NCI-H446 treated with DMSO at 0.1 percent for 48 hours (cell line): ENCODE results near the gene TMEFF1.
"Not testable (repeated sequence)": the region's sequence is repeated elsewhere in the genome, so short reads cannot be mapped to it uniquely, and the experiment has no call there.

Source experiments
- DNase-seq: peaks from one replicate; lab custom pipeline; 2025; lab: John Stamatoyannopoulos, UW

The TMEFF1 gene, protein sequence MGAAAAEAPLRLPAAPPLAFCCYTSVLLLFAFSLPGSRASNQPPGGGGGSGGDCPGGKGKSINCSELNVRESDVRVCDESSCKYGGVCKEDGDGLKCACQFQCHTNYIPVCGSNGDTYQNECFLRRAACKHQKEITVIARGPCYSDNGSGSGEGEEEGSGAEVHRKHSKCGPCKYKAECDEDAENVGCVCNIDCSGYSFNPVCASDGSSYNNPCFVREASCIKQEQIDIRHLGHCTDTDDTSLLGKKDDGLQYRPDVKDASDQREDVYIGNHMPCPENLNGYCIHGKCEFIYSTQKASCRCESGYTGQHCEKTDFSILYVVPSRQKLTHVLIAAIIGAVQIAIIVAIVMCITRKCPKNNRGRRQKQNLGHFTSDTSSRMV

DNA sequence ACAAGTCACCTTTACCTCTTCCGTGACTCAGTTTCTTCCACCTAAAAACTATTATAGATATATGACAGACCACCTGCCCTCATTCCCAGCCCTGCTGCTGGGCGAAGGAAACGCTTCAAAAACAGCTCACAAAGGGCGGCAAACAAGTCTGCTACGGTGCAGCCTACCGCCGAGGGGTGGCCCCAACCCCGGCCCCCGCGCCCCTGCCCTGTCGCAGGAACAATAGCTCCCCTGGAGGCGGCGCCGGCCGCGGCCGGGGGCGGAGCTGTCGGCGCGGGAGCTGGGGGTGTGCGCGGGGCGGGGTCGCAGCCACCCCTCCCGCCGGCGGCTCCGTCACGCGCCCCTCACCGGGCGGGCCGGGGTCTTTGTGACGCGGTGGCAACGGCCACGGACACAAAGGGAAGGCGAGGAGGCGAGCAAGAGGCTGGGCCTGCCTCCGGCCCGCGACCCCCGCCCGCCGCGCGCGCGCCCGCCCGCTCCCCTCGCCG, at the start of gene TMEFF1:
Gene TMEFF1 (plus strand): TSS at position 362 of the 488 bp plus-strand sequence. CDS start 396 bp downstream, outside the sequence.
- DNase-seq, result no peak

DNA sequence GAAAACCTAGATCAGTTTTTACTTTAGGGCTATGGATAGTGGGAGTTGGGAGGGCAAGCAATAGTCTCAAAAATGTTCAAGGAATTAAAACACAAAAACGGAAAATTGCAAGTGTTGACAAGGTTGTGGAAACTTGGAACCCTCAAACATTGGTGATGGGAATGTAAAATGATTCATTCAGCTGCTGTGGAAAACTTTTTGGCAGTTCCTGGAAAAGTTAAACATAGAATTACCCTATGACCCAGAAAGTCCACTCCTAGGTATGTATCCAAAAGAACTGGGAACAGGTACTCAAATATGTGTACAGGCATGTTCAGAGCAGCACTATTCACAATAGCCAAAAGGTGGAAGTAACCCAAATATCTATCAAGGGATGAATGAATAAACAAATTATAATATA, 47.2 kb upstream of the TMEFF1 start:
- no peak for DNase-seq

DNA sequence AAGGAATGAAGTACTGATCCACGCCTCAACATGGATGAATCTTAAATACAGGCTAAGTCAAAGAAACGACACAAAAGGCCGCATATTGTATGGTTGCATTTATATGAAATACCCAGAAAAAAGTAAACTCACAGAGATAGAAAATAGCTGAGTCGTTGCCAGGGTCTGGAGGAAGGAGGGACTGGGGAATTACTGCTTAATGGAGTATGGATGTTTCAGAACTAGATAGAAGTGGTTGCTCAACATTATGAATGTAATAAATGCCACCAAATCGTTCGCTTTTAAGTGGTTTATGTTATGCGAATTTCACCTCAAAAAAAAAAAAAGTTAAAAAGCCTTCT, 46.8 kb upstream of the TMEFF1 start:
- no peak for DNase-seq

DNA sequence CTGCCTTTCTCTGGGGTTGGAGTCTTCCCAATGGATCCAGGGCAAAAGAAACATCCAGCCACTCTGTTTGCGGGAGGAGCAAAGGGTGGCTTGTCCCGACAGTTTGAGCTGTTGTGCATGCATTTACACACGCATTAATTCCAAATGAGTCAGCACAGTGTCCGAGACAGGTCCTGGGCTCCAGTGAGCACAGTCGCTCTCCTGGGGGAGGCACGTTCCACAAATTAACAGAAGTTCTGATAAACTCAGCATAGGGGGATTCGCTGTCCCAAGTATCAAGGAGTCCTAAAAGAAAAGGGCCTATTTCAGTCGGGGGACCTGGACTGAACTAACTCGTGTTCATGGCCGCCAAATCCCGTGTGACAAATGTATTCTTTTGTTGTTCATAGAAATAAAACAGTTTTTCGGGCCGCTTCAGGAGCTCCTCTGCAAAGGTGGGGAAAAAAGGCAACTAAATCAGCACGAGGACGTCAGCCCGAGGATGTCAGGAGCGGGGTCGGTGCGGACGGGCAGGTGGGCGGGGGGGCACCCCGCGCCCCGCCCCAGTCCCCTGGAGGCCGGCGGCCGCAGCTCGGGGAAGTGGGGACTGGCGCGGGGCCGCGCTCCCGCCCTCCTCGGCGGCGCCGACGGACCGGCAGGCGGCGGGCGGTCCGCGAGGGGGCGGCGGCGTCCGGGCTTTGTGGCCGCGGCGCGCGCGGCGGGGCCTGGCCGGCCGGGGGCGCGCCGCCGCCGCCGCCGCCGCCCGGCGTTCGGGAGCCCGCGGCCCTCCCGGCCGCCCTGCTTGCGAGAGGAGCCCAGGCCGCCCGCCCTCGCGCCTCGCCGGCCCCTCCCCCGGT, 46.2 kb upstream of the TMEFF1 start, which contains the start of gene MSANTD3:
Gene MSANTD3 (plus strand): TSS at position 614 of the 836 bp plus-strand sequence. CDS start 14,796 bp downstream, outside the sequence.
- no peak for DNase-seq

DNA sequence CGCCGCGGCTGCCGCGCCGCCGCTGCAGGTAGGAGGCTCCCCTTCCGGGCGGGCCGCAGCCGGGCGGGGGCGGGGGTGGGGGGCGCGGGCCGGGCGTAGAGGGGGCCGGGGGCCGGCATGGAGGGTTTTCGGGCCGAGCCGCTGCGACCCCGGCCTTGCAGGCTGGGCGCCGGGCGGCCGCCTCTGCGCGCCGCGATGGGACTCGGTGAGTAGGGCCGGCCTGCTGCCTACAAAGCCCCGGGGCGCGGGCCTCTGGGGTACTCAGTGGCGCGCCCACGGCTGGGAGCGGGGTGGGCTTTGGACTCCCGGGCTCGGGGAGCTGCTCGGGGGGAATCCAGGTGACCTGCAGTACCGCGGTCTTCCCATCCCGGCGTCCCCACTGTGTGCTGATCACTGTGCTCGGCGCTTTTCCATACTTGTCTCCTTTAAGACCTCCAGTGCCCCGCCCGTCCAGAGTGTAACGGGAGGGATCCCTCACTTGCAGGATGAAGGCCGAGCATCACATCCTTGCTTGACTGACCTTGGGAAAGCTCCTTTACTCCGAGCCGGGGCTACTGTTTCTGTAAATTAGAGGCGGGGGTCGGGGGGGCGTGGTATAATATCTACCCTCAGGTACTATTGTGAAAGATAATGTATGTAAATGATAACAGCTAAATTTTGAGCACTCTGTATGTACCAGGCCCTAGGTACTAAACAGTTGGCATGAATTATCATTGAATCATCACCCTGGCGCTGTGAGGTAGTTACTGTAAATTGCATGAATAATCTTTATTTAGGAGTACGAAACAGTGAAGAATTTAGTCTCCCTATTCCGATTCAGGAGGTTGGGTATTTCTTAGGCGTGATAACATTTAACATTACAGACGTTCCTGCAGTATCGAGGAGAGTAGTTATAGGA, 45.3 kb upstream of the TMEFF1 start:
- no peak for DNase-seq

DNA sequence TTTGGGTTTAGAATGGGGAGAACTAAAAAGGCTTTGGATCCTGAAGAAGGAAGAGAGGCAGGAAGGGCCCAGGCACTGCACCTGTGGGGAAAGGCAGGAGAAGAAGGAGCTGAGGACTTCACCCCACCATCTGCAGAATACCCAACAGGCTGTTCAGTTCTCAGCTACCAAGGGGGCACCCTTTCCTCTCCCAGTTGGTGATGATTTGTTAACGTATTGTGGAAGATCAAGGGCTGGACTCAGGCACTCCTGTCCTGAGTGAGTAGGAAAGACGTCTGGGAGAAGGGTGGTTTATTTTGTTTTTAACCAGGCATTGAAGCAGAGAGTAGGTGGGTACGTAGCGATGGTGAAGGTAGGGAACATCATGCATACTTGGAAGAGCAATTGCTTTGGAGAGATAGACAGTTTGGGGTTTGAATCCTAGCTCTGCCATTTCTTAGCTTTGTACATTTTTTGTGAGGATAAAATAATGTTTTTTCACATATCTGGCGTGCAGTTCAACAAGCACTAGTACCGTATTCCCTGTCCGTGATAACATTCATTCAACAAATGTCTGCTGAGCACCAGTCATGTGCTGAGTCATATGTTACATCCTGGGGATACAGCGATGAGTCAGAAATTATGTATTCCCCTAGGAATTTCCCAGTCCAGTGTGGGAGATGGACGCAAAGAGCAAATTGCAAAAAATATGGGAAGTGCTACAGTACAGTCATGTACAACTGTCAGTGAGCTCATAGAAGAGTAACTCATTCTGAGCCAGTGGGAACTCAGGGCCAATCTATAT, 43.9 kb upstream of the TMEFF1 start:
- peak; percentile 18 for DNase-seq

DNA sequence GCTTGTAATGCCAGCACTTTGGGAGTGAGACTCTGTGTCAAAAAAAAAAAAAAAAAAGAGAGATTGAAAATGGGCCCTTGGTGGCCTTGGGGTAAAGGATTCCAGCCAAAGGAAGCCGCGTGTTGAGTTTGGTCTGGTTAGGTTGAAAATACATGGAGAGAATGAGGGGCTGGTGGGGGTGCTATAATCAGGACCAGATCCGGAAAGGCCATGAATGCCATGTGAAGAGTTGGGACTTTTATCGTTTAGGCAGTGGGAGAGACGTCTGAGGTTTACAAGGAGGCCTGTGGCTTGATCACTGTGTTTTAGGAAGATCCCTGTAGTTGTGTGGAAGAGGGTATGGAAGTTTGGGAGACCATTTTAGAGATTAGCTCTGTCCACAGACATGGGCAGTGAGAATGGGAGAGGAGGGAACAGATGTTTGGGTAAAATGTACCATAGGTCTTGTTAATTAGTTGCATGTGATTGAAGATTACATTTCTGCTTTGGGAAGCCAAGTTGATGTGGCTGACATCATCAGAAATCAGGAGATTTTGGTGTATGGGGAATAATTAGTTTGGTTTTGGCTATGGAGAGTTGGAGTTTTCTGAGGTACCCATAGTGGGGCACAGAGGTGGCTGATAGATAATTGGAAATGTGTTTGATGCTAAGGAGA, 42.5 kb upstream of the TMEFF1 start:
- no peak for DNase-seq

DNA sequence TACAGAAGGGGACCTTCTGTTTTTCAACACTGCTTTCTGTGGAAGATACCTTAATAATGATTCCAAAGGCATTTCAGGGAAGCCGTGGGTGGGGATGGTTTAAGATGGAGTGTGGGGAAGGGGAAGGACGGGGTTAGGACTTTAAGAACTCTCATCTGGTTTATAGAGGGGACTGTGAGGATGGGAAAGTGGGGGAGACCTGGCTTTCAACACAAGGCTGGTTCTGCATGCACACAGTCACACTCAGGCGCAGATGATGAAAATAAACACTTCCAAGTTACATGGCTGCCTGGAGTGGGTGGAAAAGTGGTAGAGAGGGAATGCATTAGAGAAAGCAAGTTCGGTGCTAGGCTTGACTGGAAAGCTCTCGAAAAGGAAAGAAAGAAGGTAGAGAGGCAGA, 41.1 kb upstream of the TMEFF1 start:
- no peak for DNase-seq

DNA sequence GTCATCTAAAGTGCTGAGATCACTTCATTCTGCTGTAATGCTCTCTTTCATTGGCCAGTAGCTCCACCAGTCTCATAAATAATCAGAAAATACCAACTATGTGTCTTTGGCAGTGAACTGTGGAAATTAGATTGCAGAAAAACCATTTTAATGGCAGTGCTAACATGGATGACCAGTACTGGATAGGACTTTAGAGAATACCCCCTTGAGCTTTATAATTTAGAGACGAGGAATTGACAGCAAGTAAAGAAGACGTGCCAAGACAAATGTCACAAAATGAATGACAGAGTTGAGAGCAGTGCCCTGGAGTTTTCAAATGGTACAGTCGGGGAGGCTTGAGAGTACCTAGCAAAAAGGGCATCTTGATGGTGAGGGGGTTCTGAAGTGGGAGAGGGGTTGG, 40.2 kb upstream of the TMEFF1 start:
- DNase-seq, result no peak

DNA sequence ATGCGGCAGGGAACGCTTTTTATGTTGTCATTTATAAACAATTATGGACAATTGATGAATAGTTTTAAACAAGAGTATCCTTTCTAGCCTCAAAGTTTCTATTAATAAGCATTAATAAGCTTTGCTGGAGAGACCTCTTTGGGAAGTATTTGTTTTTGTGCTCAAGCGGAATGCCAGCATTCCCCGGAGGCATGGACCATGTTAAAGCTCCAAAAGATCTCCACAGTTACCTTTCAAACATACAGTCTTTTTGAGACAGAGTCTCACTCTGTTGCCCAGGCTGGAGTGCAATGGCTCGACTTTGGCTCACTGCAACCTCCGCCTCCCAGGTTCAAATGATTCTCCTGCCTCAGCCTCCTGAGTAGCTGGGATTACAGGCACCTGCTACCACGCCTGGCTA, 36.4 kb upstream of the TMEFF1 start:
- DNase-seq, result no peak

DNA sequence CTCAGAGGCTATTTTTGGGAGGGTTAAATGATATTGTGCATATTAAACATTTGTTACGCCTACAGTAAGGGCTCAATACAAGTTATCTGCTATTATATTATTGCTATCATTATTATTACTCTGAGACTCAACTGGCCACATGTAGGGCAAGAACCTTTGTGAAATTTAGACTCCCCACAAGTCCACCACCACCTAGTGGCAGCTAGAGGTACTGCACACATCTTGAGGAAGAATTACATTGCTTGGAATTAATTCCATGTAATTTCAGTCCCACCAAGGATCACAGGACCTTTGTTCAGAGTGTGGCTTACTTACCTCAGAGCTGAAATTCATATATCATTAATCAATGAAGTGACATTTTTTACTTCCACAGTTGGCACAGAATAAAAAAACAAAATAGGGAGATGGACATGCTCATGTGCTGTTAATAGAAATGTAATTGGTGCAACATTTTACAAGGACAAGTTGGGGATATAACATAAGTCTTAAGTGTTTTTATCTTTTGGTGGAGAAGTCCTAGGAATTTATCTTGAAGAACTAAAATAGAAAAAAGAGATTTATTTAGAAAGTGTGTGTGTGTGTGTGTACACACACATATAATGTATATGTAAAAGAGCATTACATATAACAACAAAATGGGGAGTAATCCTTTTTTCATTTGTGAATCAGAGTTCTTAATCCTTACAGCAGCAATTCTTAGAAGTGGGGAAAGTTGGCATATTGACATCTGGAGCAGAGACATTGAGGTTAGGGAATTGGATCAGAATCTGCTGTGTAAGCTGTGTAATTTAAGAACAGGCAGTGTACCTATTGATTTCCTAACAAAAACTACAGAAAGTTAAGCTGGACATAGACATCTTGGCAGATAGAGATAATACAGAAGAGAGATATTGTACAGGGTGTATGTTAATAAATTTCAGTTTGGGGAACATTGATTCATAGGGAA, 34.8 kb upstream of the TMEFF1 start:
- DNase-seq, result no peak

DNA sequence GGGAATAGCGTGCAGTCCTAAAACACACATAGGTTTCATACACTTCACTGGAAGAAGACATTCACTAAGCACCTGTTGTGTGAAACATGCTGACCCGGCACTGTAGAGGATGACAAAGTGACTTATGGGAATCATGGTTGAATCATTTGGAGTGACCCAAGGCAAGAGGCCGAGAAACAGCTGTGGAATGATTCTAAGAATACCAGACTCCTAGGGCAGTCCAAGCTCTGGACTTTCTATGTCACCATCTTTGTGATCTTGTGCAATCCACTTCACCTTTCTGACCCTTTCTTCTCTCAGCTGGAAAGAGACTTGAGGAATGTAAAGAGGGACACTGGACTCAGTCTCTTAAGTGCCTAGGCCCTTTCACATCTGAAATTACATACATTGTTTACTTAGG, 32.9 kb upstream of the TMEFF1 start:
- no peak for DNase-seq

DNA sequence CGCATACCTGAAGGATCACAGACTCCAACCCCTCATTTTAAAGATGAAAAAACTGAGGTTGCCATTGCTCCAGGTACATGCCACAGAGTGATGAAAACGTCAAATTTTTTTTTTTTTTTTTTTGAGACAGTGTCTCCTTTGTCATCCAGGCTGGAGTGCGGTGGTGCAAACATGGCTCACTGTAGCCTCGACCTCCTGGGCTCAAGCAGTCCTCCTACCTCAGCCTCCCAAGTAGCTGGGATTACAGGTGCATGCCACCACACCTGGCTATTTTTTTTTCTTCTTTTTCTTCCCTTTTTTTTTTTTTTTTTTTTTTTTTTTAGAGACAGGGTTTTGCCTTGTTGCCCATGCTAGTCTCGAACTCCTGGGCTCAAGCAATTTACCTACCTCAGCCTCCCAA, 32.5 kb upstream of the TMEFF1 start:
- DNase-seq, result not testable (repeated sequence)

DNA sequence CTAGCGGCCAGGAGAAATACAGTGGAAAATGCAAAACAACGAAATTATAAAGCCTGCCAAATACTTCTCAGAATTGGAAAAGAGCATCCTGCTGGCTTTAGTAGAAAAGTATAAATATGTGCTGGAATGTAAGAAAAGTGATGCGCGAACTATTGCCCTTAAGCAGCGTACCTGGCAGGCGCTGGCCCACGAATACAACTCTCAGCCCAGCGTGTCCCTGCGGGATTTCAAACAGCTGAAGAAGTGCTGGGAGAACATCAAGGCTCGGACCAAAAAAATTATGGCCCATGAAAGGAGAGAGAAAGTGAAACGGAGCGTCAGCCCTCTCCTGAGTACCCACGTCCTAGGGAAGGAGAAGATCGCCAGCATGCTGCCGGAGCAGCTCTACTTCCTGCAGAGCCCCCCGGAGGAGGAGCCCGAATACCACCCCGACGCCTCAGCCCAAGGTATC, 31.0 kb upstream of the TMEFF1 start:
- no peak for DNase-seq

DNA sequence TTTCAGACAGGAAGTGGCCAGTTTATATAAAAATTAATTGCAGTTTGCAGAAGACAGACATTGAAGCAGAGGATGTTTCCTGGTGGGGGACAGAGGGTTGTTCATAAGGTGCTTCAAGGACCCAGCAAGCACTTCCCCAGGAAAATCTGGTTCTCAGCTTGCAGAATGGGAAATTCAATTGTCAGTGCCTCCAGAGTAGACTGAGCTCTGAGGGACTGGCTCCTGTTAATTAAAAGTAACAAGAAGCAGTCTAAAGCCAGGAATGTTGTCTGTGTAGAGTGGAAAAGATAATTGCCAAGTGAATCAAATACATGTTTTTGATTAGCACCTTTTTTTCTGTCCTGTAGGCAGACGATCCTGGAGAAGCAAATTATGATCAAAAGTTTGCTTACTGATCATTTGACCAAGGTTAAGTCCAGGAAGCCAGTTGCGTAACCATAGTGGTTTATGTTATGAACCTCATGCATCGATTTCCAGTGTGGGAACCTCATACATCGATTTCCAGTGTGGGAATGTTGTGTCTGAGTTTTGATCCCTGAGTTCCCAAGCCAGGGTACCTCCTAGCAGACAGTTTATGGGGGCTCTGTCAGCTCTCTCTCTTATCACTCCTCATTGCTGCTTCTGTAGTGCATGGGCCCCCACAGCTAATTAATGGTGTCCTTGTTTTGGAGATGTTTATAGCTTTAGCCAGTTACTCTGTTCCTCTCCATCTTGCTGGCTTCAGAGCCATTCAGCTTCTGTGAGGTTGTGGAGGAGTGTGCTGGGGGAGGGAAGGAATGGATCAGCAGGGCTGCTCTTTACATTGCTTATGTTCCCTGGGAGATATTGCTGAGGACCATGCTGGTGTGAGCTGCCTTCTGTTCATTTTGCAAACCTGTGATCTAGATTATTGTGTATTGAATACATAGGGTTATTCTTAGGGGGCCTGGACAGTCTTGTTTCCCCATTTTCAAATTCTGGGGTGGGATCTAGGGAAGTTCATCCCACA, 28.9 kb upstream of the TMEFF1 start:
- DNase-seq, result no peak

DNA sequence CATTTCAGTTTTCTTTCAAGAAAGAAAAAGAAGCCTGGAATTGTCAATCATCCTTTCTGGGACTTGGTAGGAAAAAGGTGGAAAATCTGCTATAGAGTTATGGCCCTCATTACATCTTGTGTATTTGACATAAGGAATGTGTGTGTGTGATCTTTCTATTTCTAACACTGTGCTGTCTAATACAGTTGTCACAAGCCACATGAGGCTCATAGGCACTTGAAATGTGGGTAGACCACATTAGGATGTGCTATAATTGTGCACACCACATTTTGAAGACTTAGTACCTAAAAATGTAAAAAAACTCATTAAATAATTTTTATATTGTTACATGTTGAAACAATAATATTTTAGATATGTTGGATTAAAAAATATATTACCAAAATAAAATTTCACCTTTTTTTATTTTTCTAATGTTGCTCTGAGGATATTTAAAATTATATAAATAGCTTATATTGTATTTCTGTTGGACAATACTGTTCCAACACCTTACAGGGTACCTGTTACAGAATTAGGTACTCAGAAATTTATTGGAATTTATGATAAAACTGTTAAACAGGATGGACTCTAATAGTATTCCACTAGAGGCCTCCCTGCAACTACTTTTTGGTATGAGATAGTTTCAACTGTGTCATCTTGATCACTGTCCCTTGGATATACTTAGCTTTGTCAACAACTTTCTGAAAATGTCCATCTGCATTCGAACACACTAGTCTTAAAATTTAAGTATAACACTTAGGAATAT, 27.6 kb upstream of the TMEFF1 start:
- DNase-seq, result no peak

DNA sequence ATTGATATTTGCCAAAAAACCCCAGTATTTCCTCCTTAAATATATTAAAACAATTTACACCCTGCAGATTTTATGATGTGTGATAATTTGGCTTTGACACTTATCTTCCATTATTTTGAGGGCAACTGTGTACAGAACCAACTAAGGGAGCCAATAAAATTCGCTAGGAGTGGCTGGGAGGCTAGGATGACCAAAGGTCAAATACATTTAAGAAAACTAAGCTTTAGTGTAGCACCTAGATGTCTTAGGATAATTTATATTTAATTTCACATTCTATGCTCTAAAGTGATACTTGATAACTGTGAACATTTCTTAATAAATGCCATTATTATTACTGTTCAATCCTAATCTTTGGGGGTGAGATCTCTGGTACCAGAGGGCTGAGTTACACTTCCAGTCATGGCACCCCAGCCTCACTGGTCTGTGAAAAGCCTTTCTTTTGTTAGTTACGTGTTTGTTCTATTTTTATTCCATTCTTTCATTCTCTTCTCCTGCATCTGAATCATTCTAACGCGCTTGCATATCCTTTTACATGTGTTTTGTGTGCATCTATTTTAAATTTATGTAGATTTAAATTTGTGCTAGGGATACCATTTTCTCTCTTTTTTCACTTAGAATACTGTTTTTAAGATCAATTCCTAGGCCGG, 26.9 kb upstream of the TMEFF1 start:
- no peak for DNase-seq
